Neuronal stem cell (in vitro differentiated cells): ENCODE data around the gene RASSF3.
"Not testable (repeated sequence)": the region's sequence is repeated elsewhere in the genome, so short reads cannot be mapped to it uniquely, and the experiment has no call there.

Experiments used
- DNase-seq: peaks from one replicate; pipeline ENCODE4 v3.0.0-alpha.2; 2013; ENCODE audit warnings: low spot score
- H2AFZ ChIP-seq: one replicate; pipeline ENCODE4 v1.6.1; 2013; ENCODE audit warnings: mild to moderate bottlenecking, low read length, inconsistent platforms
- H2AK5ac ChIP-seq: 2 replicates; pipeline ENCODE4 v1.6.1; 2013; ENCODE audit warnings: low read depth, mild to moderate bottlenecking, inconsistent platforms, low read length, moderate library complexity, mixed read lengths
- H2BK120ac ChIP-seq: 2 replicates; pipeline ENCODE4 v1.6.1; 2013; ENCODE audit warnings: low read depth, mild to moderate bottlenecking, inconsistent platforms, low read length, moderate library complexity, mixed read lengths
- H2BK12ac ChIP-seq: one replicate; pipeline ENCODE4 v1.6.1; 2013; ENCODE audit warnings: low read length, inconsistent platforms
- H2BK15ac ChIP-seq: 2 replicates; pipeline ENCODE4 v1.6.1; 2013; ENCODE audit warnings: mild to moderate bottlenecking, low read length, inconsistent platforms, mixed read lengths
- H2BK5ac ChIP-seq: one replicate; pipeline ENCODE4 v1.6.1; 2013; ENCODE audit warnings: inconsistent platforms, mild to moderate bottlenecking, low read length, moderate library complexity
- H3K14ac ChIP-seq: one replicate; pipeline ENCODE4 v1.6.1; 2013; ENCODE audit warnings: low read length, inconsistent platforms
- H3K18ac ChIP-seq: 2 replicates; pipeline ENCODE4 v1.6.1; 2013; ENCODE audit warnings: low read length, inconsistent platforms
- H3K23ac ChIP-seq: 2 replicates; pipeline ENCODE4 v1.6.1; 2013; ENCODE audit warnings: low read depth, mild to moderate bottlenecking, mixed read lengths, low read length, inconsistent platforms; ENCODE audit not compliant: poor library complexity
- H3K27ac ChIP-seq: replicated peaks from 3 replicates; pipeline ENCODE4 v1.5.1; 2013; ENCODE audit warnings: low read length, inconsistent platforms
- H3K27me3 ChIP-seq, 3 experiments: 2 replicates each; pipeline ENCODE4 v1.6.1; 2013; ENCODE audit warnings: low read length in 3 of 3, mild to moderate bottlenecking in 2 of 3, inconsistent platforms in 1 of 3, low read depth in 1 of 3, mixed read lengths in 1 of 3, moderate library complexity in 1 of 3; ENCODE audit not compliant: control insufficient read depth in 3 of 3, insufficient read depth in 3 of 3
- H3K36me3 ChIP-seq, 2 donors: replicated peaks in 1 of 2; 2 replicates each; pipeline ENCODE4 v1.6.1; 2013; ENCODE audit warnings: low read length in 2 of 2; ENCODE audit not compliant: control insufficient read depth in 2 of 2, insufficient read depth in 2 of 2
- H3K4ac ChIP-seq: 2 replicates; pipeline ENCODE4 v1.6.1; 2013; ENCODE audit warnings: inconsistent platforms, mild to moderate bottlenecking, low read length, moderate library complexity
- H3K4me1 ChIP-seq, 2 donors: 1 replicate in 1 of 2; 2 replicates in 1 of 2; pipeline ENCODE4 v1.6.1; 2013; ENCODE audit warnings: low read length in 2 of 2, low read depth in 1 of 2; ENCODE audit not compliant: control insufficient read depth in 2 of 2, insufficient read depth in 1 of 2
- H3K4me2 ChIP-seq: one replicate; pipeline ENCODE4 v1.6.1; 2013; ENCODE audit warnings: mild to moderate bottlenecking, low read length, inconsistent platforms; ENCODE audit not compliant: insufficient read depth, poor library complexity, severe bottlenecking
- H3K4me3 ChIP-seq, 2 donors: 2 replicates each; pipeline ENCODE4 v1.5.1; 2013; ENCODE audit warnings: low read length in 2 of 2, mild to moderate bottlenecking in 2 of 2, inconsistent platforms in 1 of 2, moderate library complexity in 1 of 2
- H3K79me1 ChIP-seq: one replicate; pipeline ENCODE4 v1.6.1; 2013; ENCODE audit warnings: low read depth, mild to moderate bottlenecking, inconsistent platforms, low read length, moderate library complexity
- H3K9ac ChIP-seq: one replicate; pipeline ENCODE4 v1.6.1; 2013; ENCODE audit warnings: mild to moderate bottlenecking, low read depth, low read length, inconsistent platforms; ENCODE audit not compliant: poor library complexity
- H3K9me3 ChIP-seq, 2 donors: replicated peaks in 1 of 2; 2 replicates each; pipeline versions ENCODE3 to v1.6.1; 2013; ENCODE audit warnings: low read length in 2 of 2, mild to moderate bottlenecking in 2 of 2, inconsistent platforms in 1 of 2, low read depth in 1 of 2, mixed read lengths in 1 of 2, moderate library complexity in 1 of 2; ENCODE audit not compliant: control insufficient read depth in 2 of 2, insufficient read depth in 1 of 2
- H4K8ac ChIP-seq: one replicate; pipeline ENCODE4 v1.6.1; 2013; ENCODE audit warnings: low read depth, mild to moderate bottlenecking, inconsistent platforms, low read length, moderate library complexity
- H4K91ac ChIP-seq: one replicate; pipeline ENCODE4 v1.6.1; 2013; ENCODE audit warnings: low read length, low read depth, mild to moderate bottlenecking, inconsistent platforms; ENCODE audit not compliant: poor library complexity
- WGBS, 2 donors: extraction: QIAGEN DNeasy Blood & Tissue Kit; methylation state at CpG; one replicate each; pipeline ENCODE4 v1.1.7; 2013; ENCODE audit warnings: missing lambda C conversion rate in 2 of 2, mixed read lengths in 1 of 2; ENCODE audit not compliant: insufficient read length in 2 of 2, insufficient replicate concordance in 1 of 2; ENCODE audit errors: extremely low coverage in 2 of 2; 5-methylcytosine and 5-hydroxymethylcytosine counted together

RASSF3 gene

GRCh38 chr12:64583395-64583770 is 26.9 kb upstream of the RASSF3 start:
- not testable (repeated sequence) for H2BK15ac ChIP-seq, H3K4me1 ChIP-seq, H3K23ac ChIP-seq, H3K14ac ChIP-seq, H3K9ac ChIP-seq, H3K27me3 ChIP-seq, H2BK5ac ChIP-seq, H3K79me1 ChIP-seq, H3K18ac ChIP-seq, H3K9me3 ChIP-seq, DNase-seq, H2BK12ac ChIP-seq, H4K91ac ChIP-seq, H4K8ac ChIP-seq, H3K4me3 ChIP-seq, H2BK120ac ChIP-seq, H3K4ac ChIP-seq, H3K27ac ChIP-seq, H2AK5ac ChIP-seq, H2AFZ ChIP-seq, H3K36me3 ChIP-seq, H3K4me2 ChIP-seq
- no CpG with 5 or more reads among the region's 7 CpGs for WGBS, 2 donors

GRCh38 chr12:64583771-64584421 is 26.4 kb upstream of the RASSF3 start:
- H3K23ac ChIP-seq = no peak overlapping the region
- H3K27me3 ChIP-seq = no peaks in the 10 kb centered on the region
- no peak overlapping the region for H2AK5ac ChIP-seq
- no peak overlapping the region for H3K4me3 ChIP-seq
- no peaks in the 10 kb centered on the region for H3K79me1 ChIP-seq
- H3K18ac ChIP-seq = no peak overlapping the region
- H3K14ac ChIP-seq = no peak overlapping the region
- no peak overlapping the region for H3K9ac ChIP-seq
- H4K8ac ChIP-seq = no peak overlapping the region
- peaks cover 3% of the 10 kb centered on the region in 2 donors for H3K4me1 ChIP-seq
- no peak overlapping the region for H2BK12ac ChIP-seq
- no peak overlapping the region for H3K4me2 ChIP-seq
- no peak for DNase-seq
- no peak overlapping the region for H2BK15ac ChIP-seq
- H4K91ac ChIP-seq = no peak overlapping the region
- H3K4ac ChIP-seq = no peak overlapping the region
- no peak overlapping the region for H2BK120ac ChIP-seq
- H2BK5ac ChIP-seq = no peak overlapping the region
- H3K9me3 ChIP-seq = no peaks in the 10 kb centered on the region
- H3K27ac ChIP-seq = no peak overlapping the region
- WGBS, 2 donors = no CpG with 5 or more reads among the region's 6 CpGs
- peak overlapping the region; percentile 57 for H2AFZ ChIP-seq
- H3K36me3 ChIP-seq = no peaks in the 10 kb centered on the region

GRCh38 chr12:64585104-64585503 is 25.2 kb upstream of the RASSF3 start:
- Histone ChIP-seq H3K36me3 (no peaks in the 10 kb centered on the region), H4K8ac (no peak overlapping the region), H2BK12ac (no peak overlapping the region), H3K4me3 (no peak overlapping the region), H3K27ac (no peak overlapping the region), H3K4me2 (no peak overlapping the region), H2BK15ac (no peak overlapping the region), H3K18ac (no peak overlapping the region), H2BK120ac (no peak overlapping the region), H2AK5ac (no peak overlapping the region), H2BK5ac (no peak overlapping the region), H3K4me1 (peaks cover 3% of the 10 kb centered on the region in 2 donors), H4K91ac (no peak overlapping the region), H3K79me1 (no peaks in the 10 kb centered on the region), H3K9ac (no peak overlapping the region), H3K27me3 (no peaks in the 10 kb centered on the region), H2AFZ (no peak overlapping the region), H3K14ac (no peak overlapping the region), H3K4ac (no peak overlapping the region), H3K23ac (no peak overlapping the region), H3K9me3 (no peaks in the 10 kb centered on the region)
- no peak for DNase-seq
- WGBS, 2 donors = no CpG with 5 or more reads among the region's 5 CpGs

- Histone ChIP-seq H3K27ac (no peak overlapping the region), H3K9me3 (no peaks in the 10 kb centered on the region), H3K14ac (no peak overlapping the region), H2BK15ac (no peak overlapping the region), H3K27me3 (no peaks in the 10 kb centered on the region), H3K4me2 (no peak overlapping the region), H3K79me1 (no peaks in the 10 kb centered on the region), H2AFZ (no peak overlapping the region), H2BK12ac (no peak overlapping the region), H2BK120ac (no peak overlapping the region), H2BK5ac (no peak overlapping the region), H4K8ac (no peak overlapping the region), H3K4me3 (no peak overlapping the region), H4K91ac (no peak overlapping the region), H3K36me3 (no peaks in the 10 kb centered on the region), H3K4me1 (peaks cover 3% of the 10 kb centered on the region in 2 donors), H3K4ac (no peak overlapping the region), H3K23ac (no peak overlapping the region), H2AK5ac (no peak overlapping the region), H3K9ac (no peak overlapping the region), H3K18ac (no peak overlapping the region)
- no CpG with 5 or more reads among the region's 5 CpGs for WGBS, 2 donors
- DNase-seq = no peak
These were observed 22.8 kb upstream of the RASSF3 start for GRCh38 chr12:64587447-64587846.
